ENCODE data around the gene KRT72.

The KRT72 gene

GRCh38 chr12:52637299-52637698, 36.0 kb upstream of the KRT72 start:
- Histone ChIP-seq H3K4me3 (ENCODE audit: low read length) (no peak overlapping the region), H3K36me3 (ENCODE audit: insufficient read depth, low read depth, low read length) (no peaks in the 10 kb centered on the region), H3K27ac (ENCODE audit: low read length) (no peak overlapping the region), H3K27me3 (ENCODE audit: insufficient read depth, low read length) (no peaks in the 10 kb centered on the region), H3K9ac (ENCODE audit: low read depth, low read length) (no peak overlapping the region), H3K4me1 (ENCODE audit: insufficient read depth, low read length) (no peaks in the 10 kb centered on the region), H3K9me3 (ENCODE audit: insufficient read depth, low read depth, low read length) (no peaks in the 10 kb centered on the region)

GRCh38 chr12:52636592-52637258, 35.5 kb upstream of the KRT72 start:
- Histone ChIP-seq H3K27ac (ENCODE audit: low read length) (no peak overlapping the region), H3K9me3 (ENCODE audit: insufficient read depth, low read depth, low read length) (no peaks in the 10 kb centered on the region), H3K4me3 (ENCODE audit: low read length) (no peak overlapping the region), H3K27me3 (ENCODE audit: insufficient read depth, low read length) (no peaks in the 10 kb centered on the region; the same call in 1 of the 2 replicates), H3K9ac (ENCODE audit: low read depth, low read length) (no peak overlapping the region), H3K4me1 (ENCODE audit: insufficient read depth, low read length) (no peaks in the 10 kb centered on the region), H3K36me3 (ENCODE audit: insufficient read depth, low read depth, low read length) (no peaks in the 10 kb centered on the region)

GRCh38 chr12:52636189-52636588, 34.9 kb upstream of the KRT72 start:
- no peaks in the 10 kb centered on the region; the same call in 1 of the 2 replicates for H3K27me3 ChIP-seq (ENCODE audit: insufficient read depth, low read length)
- no peak overlapping the region for H3K9ac ChIP-seq (ENCODE audit: low read depth, low read length)
- no peak overlapping the region for H3K4me3 ChIP-seq (ENCODE audit: low read length)
- H3K36me3 ChIP-seq (ENCODE audit: insufficient read depth, low read depth, low read length), result no peaks in the 10 kb centered on the region
- no peaks in the 10 kb centered on the region for H3K4me1 ChIP-seq (ENCODE audit: insufficient read depth, low read length)
- H3K9me3 ChIP-seq (ENCODE audit: insufficient read depth, low read depth, low read length), result no peaks in the 10 kb centered on the region
- no peak overlapping the region for H3K27ac ChIP-seq (ENCODE audit: low read length)

GRCh38 chr12:52634266-52635056, 33.2 kb upstream of the KRT72 start:
- Histone ChIP-seq H3K9ac (ENCODE audit: low read depth, low read length) (no peak overlapping the region), H3K4me3 (ENCODE audit: low read length) (no peak overlapping the region), H3K4me1 (ENCODE audit: insufficient read depth, low read length) (no peaks in the 10 kb centered on the region), H3K27ac (ENCODE audit: low read length) (no peak overlapping the region), H3K36me3 (ENCODE audit: insufficient read depth, low read depth, low read length) (no peaks in the 10 kb centered on the region), H3K27me3 (ENCODE audit: insufficient read depth, low read length) (no peaks in the 10 kb centered on the region; the same call in 1 of the 2 replicates), H3K9me3 (ENCODE audit: insufficient read depth, low read depth, low read length) (no peaks in the 10 kb centered on the region)

- H3K4me3 ChIP-seq (ENCODE audit: low read length), result no peak overlapping the region
- H3K9me3 ChIP-seq (ENCODE audit: insufficient read depth, low read depth, low read length), result no peaks in the 10 kb centered on the region
- H3K27me3 ChIP-seq (ENCODE audit: insufficient read depth, low read length), result no peaks in the 10 kb centered on the region; the same call in 1 of the 2 replicates
- no peaks in the 10 kb centered on the region for H3K36me3 ChIP-seq (ENCODE audit: insufficient read depth, low read depth, low read length)
- no peaks in the 10 kb centered on the region for H3K4me1 ChIP-seq (ENCODE audit: insufficient read depth, low read length)
- H3K27ac ChIP-seq (ENCODE audit: low read length), result no peak overlapping the region
- no peak overlapping the region for H3K9ac ChIP-seq (ENCODE audit: low read depth, low read length)
Measured at GRCh38 chr12:52633383-52633782, 32.1 kb upstream of the KRT72 start.

- Histone ChIP-seq H3K4me1 (ENCODE audit: insufficient read depth, low read length) (no peaks in the 10 kb centered on the region), H3K27me3 (ENCODE audit: insufficient read depth, low read length) (no peaks in the 10 kb centered on the region; the same call in 1 of the 2 replicates), H3K9ac (ENCODE audit: low read depth, low read length) (no peak overlapping the region), H3K9me3 (ENCODE audit: insufficient read depth, low read depth, low read length) (no peaks in the 10 kb centered on the region), H3K36me3 (ENCODE audit: insufficient read depth, low read depth, low read length) (no peaks in the 10 kb centered on the region), H3K4me3 (ENCODE audit: low read length) (no peak overlapping the region), H3K27ac (ENCODE audit: low read length) (no peak overlapping the region)
Measured at GRCh38 chr12:52632656-52633055, 31.4 kb upstream of the KRT72 start.

GRCh38 chr12:52631676-52632459, 30.6 kb upstream of the KRT72 start:
- no peaks in the 10 kb centered on the region for H3K36me3 ChIP-seq (ENCODE audit: insufficient read depth, low read depth, low read length)
- H3K27ac ChIP-seq (ENCODE audit: low read length), result no peak overlapping the region
- H3K9me3 ChIP-seq (ENCODE audit: insufficient read depth, low read depth, low read length), result no peaks in the 10 kb centered on the region
- H3K4me3 ChIP-seq (ENCODE audit: low read length), result no peak overlapping the region
- H3K9ac ChIP-seq (ENCODE audit: low read depth, low read length), result no peak overlapping the region
- no peaks in the 10 kb centered on the region for H3K4me1 ChIP-seq (ENCODE audit: insufficient read depth, low read length)
- no peaks in the 10 kb centered on the region; the same call in 1 of the 2 replicates for H3K27me3 ChIP-seq (ENCODE audit: insufficient read depth, low read length)

GRCh38 chr12:52631264-52631663, 30.0 kb upstream of the KRT72 start:
- H3K27ac ChIP-seq (ENCODE audit: low read length), result no peak overlapping the region
- H3K36me3 ChIP-seq (ENCODE audit: insufficient read depth, low read depth, low read length), result no peaks in the 10 kb centered on the region
- H3K9me3 ChIP-seq (ENCODE audit: insufficient read depth, low read depth, low read length), result no peaks in the 10 kb centered on the region
- no peak overlapping the region for H3K9ac ChIP-seq (ENCODE audit: low read depth, low read length)
- no peaks in the 10 kb centered on the region for H3K4me1 ChIP-seq (ENCODE audit: insufficient read depth, low read length)
- no peaks in the 10 kb centered on the region; the same call in 1 of the 2 replicates for H3K27me3 ChIP-seq (ENCODE audit: insufficient read depth, low read length)
- H3K4me3 ChIP-seq (ENCODE audit: low read length), result no peak overlapping the region

GRCh38 chr12:52630599-52631200, 29.4 kb upstream of the KRT72 start:
- Histone ChIP-seq H3K9ac (ENCODE audit: low read depth, low read length) (no peak overlapping the region), H3K36me3 (ENCODE audit: insufficient read depth, low read depth, low read length) (no peaks in the 10 kb centered on the region), H3K27me3 (ENCODE audit: insufficient read depth, low read length) (no peaks in the 10 kb centered on the region; the same call in 1 of the 2 replicates), H3K4me3 (ENCODE audit: low read length) (no peak overlapping the region), H3K4me1 (ENCODE audit: insufficient read depth, low read length) (no peaks in the 10 kb centered on the region), H3K27ac (ENCODE audit: low read length) (no peak overlapping the region), H3K9me3 (ENCODE audit: insufficient read depth, low read depth, low read length) (no peaks in the 10 kb centered on the region)

- Histone ChIP-seq H3K9ac (ENCODE audit: low read depth, low read length) (no peak overlapping the region), H3K27me3 (ENCODE audit: insufficient read depth, low read length) (no peaks in the 10 kb centered on the region; the same call in 1 of the 2 replicates), H3K4me3 (ENCODE audit: low read length) (no peak overlapping the region), H3K4me1 (ENCODE audit: insufficient read depth, low read length) (no peaks in the 10 kb centered on the region), H3K27ac (ENCODE audit: low read length) (no peak overlapping the region), H3K36me3 (ENCODE audit: insufficient read depth, low read depth, low read length) (no peaks in the 10 kb centered on the region), H3K9me3 (ENCODE audit: insufficient read depth, low read depth, low read length) (no peaks in the 10 kb centered on the region)
Measured at GRCh38 chr12:52630008-52630500, 28.8 kb upstream of the KRT72 start.

All from iPS-20b (cell line).